Testis (tissue), 2 donors: ENCODE measurements around the gene DSPP.

Experiments
- POLR2A ChIP-seq: fragments of 450-650 bp; IDR thresholded peaks from one replicate; pipeline ENCODE4 v1.6.1; 2017; ENCODE audit warnings: antibody characterized with exemption, mild to moderate bottlenecking, moderate library complexity
- TF ChIP-seq, protein P1 (sequence below), 3 experiments: fragments of 450-650 bp in 2 of 3; fragments of 200-600 bp in 1 of 3; sonication (generic) in 1 of 3; IDR thresholded peaks; one replicate each; pipeline ENCODE4 v1.5.1; 2016 to 2019; ENCODE audit warnings: antibody characterized with exemption in 3 of 3, mild to moderate bottlenecking in 2 of 3, moderate library complexity in 1 of 3

DNA sequence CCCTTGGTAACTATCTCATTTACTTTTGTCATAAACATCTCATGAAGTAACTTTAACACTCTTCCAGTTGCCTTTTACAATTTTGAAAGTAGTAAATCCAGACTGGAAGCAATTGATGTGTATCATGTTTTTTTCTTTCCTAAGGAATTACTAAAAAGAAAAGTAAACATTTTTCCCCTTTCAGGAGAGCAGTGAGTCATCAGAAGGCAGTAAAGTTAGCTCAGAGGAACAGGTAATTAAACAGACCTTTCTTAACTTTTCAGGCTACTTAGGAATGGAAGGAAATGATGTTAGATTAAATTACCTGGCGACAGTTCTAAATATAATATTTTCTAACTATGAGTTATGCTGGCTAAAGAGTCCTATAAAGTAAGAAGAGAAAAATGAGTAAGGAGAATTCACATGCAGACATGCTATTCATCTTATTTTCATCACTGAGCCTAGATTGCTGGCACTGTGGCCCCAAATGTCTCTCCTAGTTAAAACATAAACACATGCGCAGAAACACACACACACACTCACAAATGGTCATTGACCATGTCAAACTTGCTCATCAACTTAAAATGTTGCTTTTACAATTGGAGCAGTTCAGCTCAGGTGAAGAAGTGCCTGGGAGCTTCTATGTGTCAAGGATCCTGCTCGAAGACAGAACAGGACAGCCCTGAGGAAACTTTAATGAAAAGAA lies 51.1 kb downstream of the DSPP start:
- TF ChIP-seq, protein P1, sequence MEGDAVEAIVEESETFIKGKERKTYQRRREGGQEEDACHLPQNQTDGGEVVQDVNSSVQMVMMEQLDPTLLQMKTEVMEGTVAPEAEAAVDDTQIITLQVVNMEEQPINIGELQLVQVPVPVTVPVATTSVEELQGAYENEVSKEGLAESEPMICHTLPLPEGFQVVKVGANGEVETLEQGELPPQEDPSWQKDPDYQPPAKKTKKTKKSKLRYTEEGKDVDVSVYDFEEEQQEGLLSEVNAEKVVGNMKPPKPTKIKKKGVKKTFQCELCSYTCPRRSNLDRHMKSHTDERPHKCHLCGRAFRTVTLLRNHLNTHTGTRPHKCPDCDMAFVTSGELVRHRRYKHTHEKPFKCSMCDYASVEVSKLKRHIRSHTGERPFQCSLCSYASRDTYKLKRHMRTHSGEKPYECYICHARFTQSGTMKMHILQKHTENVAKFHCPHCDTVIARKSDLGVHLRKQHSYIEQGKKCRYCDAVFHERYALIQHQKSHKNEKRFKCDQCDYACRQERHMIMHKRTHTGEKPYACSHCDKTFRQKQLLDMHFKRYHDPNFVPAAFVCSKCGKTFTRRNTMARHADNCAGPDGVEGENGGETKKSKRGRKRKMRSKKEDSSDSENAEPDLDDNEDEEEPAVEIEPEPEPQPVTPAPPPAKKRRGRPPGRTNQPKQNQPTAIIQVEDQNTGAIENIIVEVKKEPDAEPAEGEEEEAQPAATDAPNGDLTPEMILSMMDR (IDR thresholded peaks at IDR 0.05) = no peak
- no peak for TF ChIP-seq POLR2A
